GM12873 (cell line): Measurements from ENCODE around the gene TRIM15.

Experiments used
- TF ChIP-seq, protein P1 (sequence below): IDR thresholded peaks from 2 replicates; pipeline ENCODE4 v1.5.1; 2012; ENCODE audit warnings: low read depth, mild to moderate bottlenecking, moderate library complexity, low read length, control low read depth; ENCODE audit not compliant: insufficient read depth; ENCODE audit errors: missing control alignments

The TRIM15 gene

DNA sequence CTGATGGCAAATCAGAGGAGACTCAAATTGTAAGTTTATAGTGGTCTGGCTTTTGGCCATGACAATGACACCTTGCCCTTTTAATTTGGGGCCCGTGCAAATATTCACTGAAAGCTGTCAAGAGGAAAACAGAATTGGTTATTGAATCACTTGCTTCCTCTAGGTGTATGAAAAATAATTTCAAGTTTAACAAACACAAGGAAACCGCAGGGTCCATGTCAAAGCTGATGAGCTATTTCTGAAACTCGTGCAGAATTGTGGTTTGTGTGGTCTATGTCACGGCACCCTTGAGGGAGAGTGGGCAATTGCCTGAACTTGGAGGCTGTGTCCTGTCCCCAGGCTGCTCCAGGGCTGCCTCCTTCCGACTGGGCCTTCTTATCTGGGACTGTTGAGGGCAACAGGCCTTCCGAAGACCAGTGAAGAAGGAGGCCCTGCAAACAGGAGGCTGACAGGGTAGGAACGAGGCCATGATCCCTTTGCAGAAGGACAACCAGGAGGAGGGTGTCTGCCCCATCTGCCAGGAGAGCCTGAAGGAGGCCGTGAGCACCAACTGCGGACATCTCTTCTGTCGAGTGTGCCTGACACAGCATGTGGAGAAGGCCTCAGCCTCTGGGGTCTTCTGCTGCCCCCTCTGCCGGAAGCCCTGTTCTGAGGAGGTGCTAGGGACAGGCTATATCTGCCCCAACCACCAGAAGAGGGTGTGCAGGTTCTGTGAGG lies 26.6 kb upstream of the TRIM15 start:
- TF ChIP-seq, protein P1, sequence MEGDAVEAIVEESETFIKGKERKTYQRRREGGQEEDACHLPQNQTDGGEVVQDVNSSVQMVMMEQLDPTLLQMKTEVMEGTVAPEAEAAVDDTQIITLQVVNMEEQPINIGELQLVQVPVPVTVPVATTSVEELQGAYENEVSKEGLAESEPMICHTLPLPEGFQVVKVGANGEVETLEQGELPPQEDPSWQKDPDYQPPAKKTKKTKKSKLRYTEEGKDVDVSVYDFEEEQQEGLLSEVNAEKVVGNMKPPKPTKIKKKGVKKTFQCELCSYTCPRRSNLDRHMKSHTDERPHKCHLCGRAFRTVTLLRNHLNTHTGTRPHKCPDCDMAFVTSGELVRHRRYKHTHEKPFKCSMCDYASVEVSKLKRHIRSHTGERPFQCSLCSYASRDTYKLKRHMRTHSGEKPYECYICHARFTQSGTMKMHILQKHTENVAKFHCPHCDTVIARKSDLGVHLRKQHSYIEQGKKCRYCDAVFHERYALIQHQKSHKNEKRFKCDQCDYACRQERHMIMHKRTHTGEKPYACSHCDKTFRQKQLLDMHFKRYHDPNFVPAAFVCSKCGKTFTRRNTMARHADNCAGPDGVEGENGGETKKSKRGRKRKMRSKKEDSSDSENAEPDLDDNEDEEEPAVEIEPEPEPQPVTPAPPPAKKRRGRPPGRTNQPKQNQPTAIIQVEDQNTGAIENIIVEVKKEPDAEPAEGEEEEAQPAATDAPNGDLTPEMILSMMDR, result no peak

DNA sequence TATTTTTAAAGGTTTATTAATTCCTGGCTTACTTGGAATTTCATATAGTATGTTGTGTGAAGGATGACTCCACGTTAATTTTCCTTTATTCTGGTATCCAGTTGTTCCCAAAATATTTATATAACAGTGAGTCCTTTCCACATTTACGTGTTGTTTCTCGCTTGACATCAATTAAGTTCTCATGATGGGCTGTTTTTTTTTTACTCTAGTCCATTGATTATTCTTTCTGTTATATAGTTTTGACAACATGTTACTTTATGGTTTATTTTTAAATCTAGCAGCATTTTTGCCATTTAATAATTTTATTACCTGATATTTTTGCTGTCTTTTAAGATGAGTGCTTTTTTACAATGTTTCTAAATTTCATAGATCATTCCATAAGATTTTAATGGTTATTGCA lies 20.7 kb upstream of the TRIM15 start:
- TF ChIP-seq, protein P1, result no peak

GRCh38 chr6:30143780-30144179 lies 19.6 kb upstream of the TRIM15 start:
- TF ChIP-seq, protein P1, result no peak

GRCh38 chr6:30144811-30145210 lies 18.5 kb upstream of the TRIM15 start:
- TF ChIP-seq, protein P1, result no peak

GRCh38 chr6:30145818-30146217 lies 17.5 kb upstream of the TRIM15 start:
- TF ChIP-seq, protein P1, result no peak

- TF ChIP-seq, protein P1, result no peak
Observed at GRCh38 chr6:30147096-30147495, 16.2 kb upstream of the TRIM15 start.

- TF ChIP-seq, protein P1, result no peak
Observed at GRCh38 chr6:30149234-30149633, 14.1 kb upstream of the TRIM15 start.
